Measurements from ENCODE around the gene PUS7.

DNA sequence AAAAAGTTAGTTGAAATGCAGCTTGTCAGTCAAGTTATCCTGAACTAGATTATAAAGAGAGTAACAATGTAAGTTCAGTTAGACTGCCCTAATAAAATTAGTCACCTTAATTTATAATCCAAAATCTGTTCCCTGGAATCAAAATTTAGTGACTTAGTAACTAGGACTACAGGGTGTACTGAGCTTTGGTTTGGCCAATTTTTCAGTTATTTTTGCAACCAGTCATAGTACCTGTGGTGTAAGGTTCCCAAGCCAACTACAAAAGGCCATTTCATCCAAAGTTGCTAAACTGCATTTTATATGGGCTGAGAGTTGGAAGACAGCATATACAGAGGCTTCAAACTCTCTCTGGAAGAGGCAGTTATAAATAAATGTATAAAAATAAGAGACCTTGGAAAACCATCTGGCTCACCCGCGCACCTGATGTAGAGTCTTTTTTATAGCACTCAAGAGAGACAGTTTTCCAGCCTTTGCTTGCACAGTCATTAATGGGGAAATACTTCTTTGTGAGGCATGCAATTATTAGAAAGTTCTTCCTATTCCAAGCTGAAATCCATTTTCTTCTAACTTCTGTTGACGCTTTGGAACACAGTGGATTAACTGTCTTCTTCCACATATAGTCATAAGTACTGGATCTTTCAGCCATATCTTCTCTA, 59.2 kb downstream of the PUS7 start:
- TF ChIP-seq POLR2A (IDR thresholded peaks at IDR 0.05; ENCODE audit: low read depth, low read length) (no peak), TAF1 (IDR thresholded peaks at IDR 0.05; ENCODE audit: low read depth, low read length) (no peak), POLR2AphosphoS5 (IDR thresholded peaks at IDR 0.05; ENCODE audit: low read depth, low read length) (no peak), PAX5 (IDR thresholded peaks at IDR 0.05; ENCODE audit: insufficient read depth, low read length, severe bottlenecking) (no peak), SPI1 (IDR thresholded peaks at IDR 0.05; ENCODE audit: low read depth, low read length) (no peak)

Measured in GM12891 (cell line).